ENCODE measurements around the gene KAT8. TPM values are rescaled to one million over a fixed set of nuclear protein-coding genes. Genes with fewer than 3 reads are reported as not detected.
"Not testable (repeated sequence)": the region's sequence is repeated elsewhere in the genome, so short reads cannot be mapped to it uniquely, and the experiment has no call there.

The KAT8 gene
- total RNA-seq, 4 donors from 2014 or later, result 69.7 to 116 (median 81.7) TPM

GRCh38 chr16:31142109-31143010, 24.9 kb downstream of the KAT8 start:
- peak; percentile 98 to 100 for DNase-seq (ENCODE audit: low spot score in 2 of 2)
- intact Hi-C loops (cut with DNase I; ENCODE audit: low total_unique reads), result loop anchor here (10.0 kb wide), 1 partner anchor 158 kb away; the partner anchor contains the start of gene HSD3B7
- TF ChIP-seq CTCF (IDR thresholded peaks at IDR 0.05), result peak in 1 of 3 donors; percentile 94
- no peak for TF ChIP-seq POLR2A (IDR thresholded peaks at IDR 0.05)
- peak overlapping the region; percentile 4 for H3K4me3 ChIP-seq (ENCODE audit: low read depth, poor library complexity, severe bottlenecking)
- WGBS, 2 donors, result 0 to 2% methylated on average over 35 to 54 of the region's 89 CpGs

- no peak overlapping the region for H3K4me3 ChIP-seq (ENCODE audit: low read depth, poor library complexity, severe bottlenecking)
- DNase-seq (ENCODE audit: low spot score in 2 of 2), result peak in 1 of 2 donors; percentile 88
- intact Hi-C loops (cut with DNase I; ENCODE audit: low total_unique reads), result loop anchor here (10.0 kb wide), 1 partner anchor 158 kb away; the partner anchor contains the start of gene HSD3B7
- 51 to 71% methylated on average over 17 to 18 of the region's 22 CpGs for WGBS, 2 donors
- TF ChIP-seq CTCF (IDR thresholded peaks at IDR 0.05), result no peak
- no peak for TF ChIP-seq POLR2A (IDR thresholded peaks at IDR 0.05)
These were observed 25.7 kb downstream of the KAT8 start for GRCh38 chr16:31143011-31143693.

- intact Hi-C loops (cut with DNase I; ENCODE audit: low total_unique reads), result loop anchor here (10.0 kb wide), 1 partner anchor 159 kb away; the partner anchor contains the start of gene HSD3B7
These were observed 26.3 kb downstream of the KAT8 start for GRCh38 chr16:31143694-31144148.

GRCh38 chr16:31144418-31144817, 27.0 kb downstream of the KAT8 start:
- not testable (repeated sequence) for DNase-seq (ENCODE audit: low spot score in 2 of 2); H3K4me3 ChIP-seq (ENCODE audit: low read depth, poor library complexity, severe bottlenecking)
- intact Hi-C loops (cut with DNase I; ENCODE audit: low total_unique reads), result loop anchor here (10.0 kb wide), 1 partner anchor 160 kb away; the partner anchor contains the start of gene HSD3B7
- WGBS, 2 donors, result 65 to 67% methylated on average over 7 of the region's 7 CpGs

More at GRCh38 chr16:31143694-31144148, 26.3 kb downstream of the KAT8 start:
- 88 to 92% methylated on average over 8 of the region's 8 CpGs for WGBS, 2 donors
- TF ChIP-seq CTCF (IDR thresholded peaks at IDR 0.05) (no peak), POLR2A (IDR thresholded peaks at IDR 0.05) (no peak)
- DNase-seq (ENCODE audit: low spot score in 2 of 2), result no peak
- no peak overlapping the region for H3K4me3 ChIP-seq (ENCODE audit: low read depth, poor library complexity, severe bottlenecking)

- DNase-seq (ENCODE audit: low spot score in 2 of 2), result no peak
- TF ChIP-seq POLR2A (IDR thresholded peaks at IDR 0.05), result no peak
- no peak for TF ChIP-seq CTCF (IDR thresholded peaks at IDR 0.05)
- H3K4me3 ChIP-seq (ENCODE audit: low read depth, poor library complexity, severe bottlenecking), result no peak overlapping the region
- intact Hi-C loops (cut with DNase I; ENCODE audit: low total_unique reads), result loop anchor here (10.0 kb wide), 1 partner anchor 161 kb away; the partner anchor contains the start of gene HSD3B7
- WGBS, 2 donors, result 81 to 83% methylated on average over 12 of the region's 12 CpGs
These were observed 28.0 kb downstream of the KAT8 start for GRCh38 chr16:31145398-31145990.
